Measurements from ENCODE around the gene CIB4. TPM values are rescaled to one million over a fixed set of nuclear protein-coding genes. Genes with fewer than 3 reads are reported as not detected.

CIB4 gene
- total RNA-seq, 1 donor from 2014 or later: not detected

GRCh38 chr2:26649992-26650712 is 9.0 kb upstream of the CIB4 start:
- DNase-seq (ENCODE audit: low read depth): no peak
- H3K4me3 ChIP-seq (ENCODE audit: low read depth, low read length): no peak overlapping the region
- TF ChIP-seq CTCF (conservative IDR thresholded peaks at IDR 0.05; ENCODE audit: low read depth, low read length): no peak

- no peak overlapping the region for H3K4me3 ChIP-seq (ENCODE audit: low read depth, low read length)
- TF ChIP-seq CTCF (conservative IDR thresholded peaks at IDR 0.05; ENCODE audit: low read depth, low read length): no peak
- no peak for DNase-seq (ENCODE audit: low read depth)
These were observed 8.2 kb upstream of the CIB4 start for GRCh38 chr2:26649322-26649721.

GRCh38 chr2:26648516-26648915 is 7.3 kb upstream of the CIB4 start:
- no peak for DNase-seq (ENCODE audit: low read depth)
- no peak for TF ChIP-seq CTCF (conservative IDR thresholded peaks at IDR 0.05; ENCODE audit: low read depth, low read length)
- H3K4me3 ChIP-seq (ENCODE audit: low read depth, low read length): no peak overlapping the region

GRCh38 chr2:26647981-26648380 is 6.8 kb upstream of the CIB4 start:
- no peak for DNase-seq (ENCODE audit: low read depth)
- no peak overlapping the region for H3K4me3 ChIP-seq (ENCODE audit: low read depth, low read length)

GRCh38 chr2:26646986-26647672 is 6.0 kb upstream of the CIB4 start:
- no peak overlapping the region for H3K4me3 ChIP-seq (ENCODE audit: low read depth, low read length)
- TF ChIP-seq CTCF (conservative IDR thresholded peaks at IDR 0.05; ENCODE audit: low read depth, low read length): no peak
- DNase-seq (ENCODE audit: low read depth): no peak

More at GRCh38 chr2:26647981-26648380, 6.8 kb upstream of the CIB4 start:
- no peak for TF ChIP-seq CTCF (conservative IDR thresholded peaks at IDR 0.05; ENCODE audit: low read depth, low read length)

GRCh38 chr2:26645762-26646161 is 4.6 kb upstream of the CIB4 start:
- H3K4me3 ChIP-seq (ENCODE audit: low read depth, low read length): no peak overlapping the region
- no peak for TF ChIP-seq CTCF (conservative IDR thresholded peaks at IDR 0.05; ENCODE audit: low read depth, low read length)
- no peak for DNase-seq (ENCODE audit: low read depth)
